HEK293 (cell line): Measurements from ENCODE around the gene BRIX1.

Source experiments
- KLF16 ChIP-seq: fragments of 450-650 bp; formaldehyde crosslinking; IDR thresholded peaks from 2 replicates; pipeline ENCODE4 v1.5.1; 2017; ENCODE audit warnings: missing biosample characterization, missing genetic modification characterization
- PATZ1 ChIP-seq: fragments of 450-650 bp; formaldehyde crosslinking; IDR thresholded peaks from 2 replicates; pipeline ENCODE4 v1.5.1; 2016; ENCODE audit warnings: missing biosample characterization, missing genetic modification characterization
- PRDM4 ChIP-seq: fragments of 450-650 bp; formaldehyde crosslinking; IDR thresholded peaks from 2 replicates; pipeline ENCODE4 v1.5.1; 2017; ENCODE audit warnings: missing biosample characterization, missing genetic modification characterization
- SP2 ChIP-seq: fragments of 450-650 bp; formaldehyde crosslinking; IDR thresholded peaks from 2 replicates; pipeline ENCODE4 v1.5.1; 2016; ENCODE audit warnings: missing biosample characterization, missing genetic modification characterization
- ZBTB1 ChIP-seq: fragments of 450-650 bp; formaldehyde crosslinking; IDR thresholded peaks from 2 replicates; pipeline ENCODE4 v1.5.1; 2016; ENCODE audit warnings: missing biosample characterization, missing genetic modification characterization
- ZBTB44 ChIP-seq: fragments of 450-650 bp; IDR thresholded peaks from 2 replicates; pipeline ENCODE4 v1.5.1; 2018; ENCODE audit warnings: missing biosample characterization, mild to moderate bottlenecking, missing genetic modification characterization
- ZBTB8A ChIP-seq: fragments of 450-650 bp; formaldehyde crosslinking; IDR thresholded peaks from 2 replicates; pipeline ENCODE4 v1.5.1; 2016; ENCODE audit warnings: missing biosample characterization, missing genetic modification characterization
- ZEB2 ChIP-seq: fragments of 450-650 bp; formaldehyde crosslinking; IDR thresholded peaks from 2 replicates; pipeline ENCODE4 v1.5.1; 2016; ENCODE audit warnings: missing biosample characterization, missing genetic modification characterization
- ZNF10 ChIP-seq: fragments of 450-650 bp; formaldehyde crosslinking; IDR thresholded peaks from 2 replicates; pipeline ENCODE4 v1.5.1; 2017; ENCODE audit warnings: missing biosample characterization, missing genetic modification characterization
- ZNF16 ChIP-seq: fragments of 450-650 bp; formaldehyde crosslinking; IDR thresholded peaks from 2 replicates; pipeline ENCODE4 v1.5.1; 2016; ENCODE audit warnings: low read depth, missing biosample characterization, missing genetic modification characterization
- ZNF19 ChIP-seq: fragments of 450-650 bp; formaldehyde crosslinking; IDR thresholded peaks from 2 replicates; pipeline ENCODE4; 2016; ENCODE audit warnings: missing biosample characterization, missing genetic modification characterization, low read depth
- ZNF350 ChIP-seq: fragments of 450-650 bp; formaldehyde crosslinking; IDR thresholded peaks from 2 replicates; pipeline ENCODE4 v1.5.0; 2017; ENCODE audit warnings: missing biosample characterization, mild to moderate bottlenecking, missing genetic modification characterization
- ZNF391 ChIP-seq: fragments of 450-650 bp; formaldehyde crosslinking; IDR thresholded peaks from 2 replicates; pipeline ENCODE4 v1.5.1; 2016; ENCODE audit warnings: low read depth, missing biosample characterization, missing genetic modification characterization, borderline replicate concordance
- ZNF394 ChIP-seq: fragments of 450-650 bp; formaldehyde crosslinking; IDR thresholded peaks from 2 replicates; pipeline ENCODE4 v1.5.1; 2016; ENCODE audit warnings: missing biosample characterization, missing genetic modification characterization, mild to moderate bottlenecking, moderate library complexity, borderline replicate concordance
- ZNF423 ChIP-seq: fragments of 450-650 bp; formaldehyde crosslinking; IDR thresholded peaks from 2 replicates; pipeline ENCODE4 v1.5.1; 2016; ENCODE audit warnings: missing biosample characterization, missing genetic modification characterization
- ZNF560 ChIP-seq: fragments of 450-650 bp; formaldehyde crosslinking; IDR thresholded peaks from 2 replicates; pipeline ENCODE4 v1.5.1; 2017; ENCODE audit warnings: missing biosample characterization, missing genetic modification characterization, borderline replicate concordance
- ZNF561 ChIP-seq: fragments of 450-650 bp; IDR thresholded peaks from 2 replicates; pipeline ENCODE4 v1.5.1; 2018; ENCODE audit warnings: missing biosample characterization, missing genetic modification characterization, borderline replicate concordance
- ZNF600 ChIP-seq: fragments of 450-650 bp; formaldehyde crosslinking; IDR thresholded peaks from 2 replicates; pipeline ENCODE4 v1.5.1; 2016; ENCODE audit warnings: missing biosample characterization, missing genetic modification characterization
- ZNF624 ChIP-seq: fragments of 450-650 bp; formaldehyde crosslinking; IDR thresholded peaks from 2 replicates; pipeline ENCODE4 v1.5.1; 2017; ENCODE audit warnings: missing biosample characterization, missing genetic modification characterization
- ZNF629 ChIP-seq: fragments of 450-650 bp; formaldehyde crosslinking; IDR thresholded peaks from 2 replicates; pipeline ENCODE4 v1.5.1; 2017; ENCODE audit warnings: missing biosample characterization, missing genetic modification characterization
- ZNF658 ChIP-seq: fragments of 450-650 bp; formaldehyde crosslinking; IDR thresholded peaks from 2 replicates; pipeline ENCODE4; 2016; ENCODE audit warnings: missing biosample characterization, missing genetic modification characterization
- ZNF792 ChIP-seq: fragments of 450-650 bp; formaldehyde crosslinking; IDR thresholded peaks from 2 replicates; pipeline ENCODE4 v1.5.1; 2016; ENCODE audit warnings: missing biosample characterization, missing genetic modification characterization
- TF ChIP-seq, protein P1 (sequence below): fragments of 450-650 bp; formaldehyde crosslinking; IDR thresholded peaks from 2 replicates; pipeline ENCODE4 v1.5.1; 2016; ENCODE audit warnings: missing biosample characterization, missing genetic modification characterization
- TF ChIP-seq, protein P2 (sequence below): fragments of 450-650 bp; formaldehyde crosslinking; IDR thresholded peaks from 2 replicates; pipeline ENCODE4 v1.5.1; 2016; ENCODE audit warnings: missing biosample characterization, missing genetic modification characterization
- TF ChIP-seq, protein P3 (sequence below): fragments of 450-650 bp; IDR thresholded peaks from 2 replicates; pipeline ENCODE4 v1.5.1; 2018; ENCODE audit warnings: missing biosample characterization, missing genetic modification characterization

BRIX1 gene

GRCh38 chr5:34915139-34915855 is at the start of gene BRIX1, which contains the start of gene RAD1 (continued):
- peak; percentile 87 for TF ChIP-seq ZNF600 (tag by site-specific recombination)
- peak; percentile 77 for TF ChIP-seq ZNF629
- TF ChIP-seq, protein P1, sequence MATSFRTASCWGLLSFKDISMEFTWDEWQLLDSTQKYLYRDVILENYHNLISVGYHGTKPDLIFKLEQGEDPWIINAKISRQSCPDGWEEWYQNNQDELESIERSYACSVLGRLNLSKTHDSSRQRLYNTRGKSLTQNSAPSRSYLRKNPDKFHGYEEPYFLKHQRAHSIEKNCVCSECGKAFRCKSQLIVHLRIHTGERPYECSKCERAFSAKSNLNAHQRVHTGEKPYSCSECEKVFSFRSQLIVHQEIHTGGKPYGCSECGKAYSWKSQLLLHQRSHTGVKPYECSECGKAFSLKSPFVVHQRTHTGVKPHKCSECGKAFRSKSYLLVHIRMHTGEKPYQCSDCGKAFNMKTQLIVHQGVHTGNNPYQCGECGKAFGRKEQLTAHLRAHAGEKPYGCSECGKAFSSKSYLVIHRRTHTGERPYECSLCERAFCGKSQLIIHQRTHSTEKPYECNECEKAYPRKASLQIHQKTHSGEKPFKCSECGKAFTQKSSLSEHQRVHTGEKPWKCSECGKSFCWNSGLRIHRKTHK (tag by site-specific recombination) = no peak
- peak; percentile 58 for TF ChIP-seq ZNF10 (tag by site-specific recombination)
- no peak for TF ChIP-seq ZNF658 (tag by site-specific recombination)
- TF ChIP-seq ZBTB1 = no peak
- TF ChIP-seq PATZ1 (tag by site-specific recombination) = peak; percentile 72
- TF ChIP-seq ZNF391 (tag by site-specific recombination) = peak; percentile 40; the same call in 1 of the 2 replicates
- TF ChIP-seq ZNF19 (tag by site-specific recombination) = no peak
- peak; percentile 29; the same call in 1 of the 2 replicates for TF ChIP-seq ZBTB44 (tag by site-specific recombination)
- TF ChIP-seq ZNF394 (tag by site-specific recombination) = peak; percentile 73; the same call in 1 of the 2 replicates
- TF ChIP-seq, protein P2, sequence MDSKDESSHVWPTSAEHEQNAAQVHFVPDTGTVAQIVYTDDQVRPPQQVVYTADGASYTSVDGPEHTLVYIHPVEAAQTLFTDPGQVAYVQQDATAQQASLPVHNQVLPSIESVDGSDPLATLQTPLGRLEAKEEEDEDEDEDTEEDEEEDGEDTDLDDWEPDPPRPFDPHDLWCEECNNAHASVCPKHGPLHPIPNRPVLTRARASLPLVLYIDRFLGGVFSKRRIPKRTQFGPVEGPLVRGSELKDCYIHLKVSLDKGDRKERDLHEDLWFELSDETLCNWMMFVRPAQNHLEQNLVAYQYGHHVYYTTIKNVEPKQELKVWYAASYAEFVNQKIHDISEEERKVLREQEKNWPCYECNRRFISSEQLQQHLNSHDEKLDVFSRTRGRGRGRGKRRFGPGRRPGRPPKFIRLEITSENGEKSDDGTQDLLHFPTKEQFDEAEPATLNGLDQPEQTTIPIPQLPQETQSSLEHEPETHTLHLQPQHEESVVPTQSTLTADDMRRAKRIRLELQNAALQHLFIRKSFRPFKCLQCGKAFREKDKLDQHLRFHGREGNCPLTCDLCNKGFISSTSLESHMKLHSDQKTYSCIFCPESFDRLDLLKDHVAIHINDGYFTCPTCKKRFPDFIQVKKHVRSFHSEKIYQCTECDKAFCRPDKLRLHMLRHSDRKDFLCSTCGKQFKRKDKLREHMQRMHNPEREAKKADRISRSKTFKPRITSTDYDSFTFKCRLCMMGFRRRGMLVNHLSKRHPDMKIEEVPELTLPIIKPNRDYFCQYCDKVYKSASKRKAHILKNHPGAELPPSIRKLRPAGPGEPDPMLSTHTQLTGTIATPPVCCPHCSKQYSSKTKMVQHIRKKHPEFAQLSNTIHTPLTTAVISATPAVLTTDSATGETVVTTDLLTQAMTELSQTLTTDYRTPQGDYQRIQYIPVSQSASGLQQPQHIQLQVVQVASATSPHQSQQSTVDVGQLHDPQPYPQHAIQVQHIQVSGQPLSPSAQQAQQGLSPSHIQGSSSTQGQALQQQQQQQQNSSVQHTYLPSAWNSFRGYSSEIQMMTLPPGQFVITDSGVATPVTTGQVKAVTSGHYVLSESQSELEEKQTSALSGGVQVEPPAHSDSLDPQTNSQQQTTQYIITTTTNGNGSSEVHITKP = no peak; the same call in none of the 2 replicates
- no peak for TF ChIP-seq ZNF792 (tag by site-specific recombination)
- TF ChIP-seq PRDM4 (tag by site-specific recombination) = 0 out of 2 replicates have a peak, but pooled peaks have one; percentile 7
- TF ChIP-seq ZNF560 (tag by site-specific recombination) = no peak
- TF ChIP-seq, protein P3, sequence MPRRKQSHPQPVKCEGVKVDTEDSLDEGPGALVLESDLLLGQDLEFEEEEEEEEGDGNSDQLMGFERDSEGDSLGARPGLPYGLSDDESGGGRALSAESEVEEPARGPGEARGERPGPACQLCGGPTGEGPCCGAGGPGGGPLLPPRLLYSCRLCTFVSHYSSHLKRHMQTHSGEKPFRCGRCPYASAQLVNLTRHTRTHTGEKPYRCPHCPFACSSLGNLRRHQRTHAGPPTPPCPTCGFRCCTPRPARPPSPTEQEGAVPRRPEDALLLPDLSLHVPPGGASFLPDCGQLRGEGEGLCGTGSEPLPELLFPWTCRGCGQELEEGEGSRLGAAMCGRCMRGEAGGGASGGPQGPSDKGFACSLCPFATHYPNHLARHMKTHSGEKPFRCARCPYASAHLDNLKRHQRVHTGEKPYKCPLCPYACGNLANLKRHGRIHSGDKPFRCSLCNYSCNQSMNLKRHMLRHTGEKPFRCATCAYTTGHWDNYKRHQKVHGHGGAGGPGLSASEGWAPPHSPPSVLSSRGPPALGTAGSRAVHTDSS = no peak
- TF ChIP-seq ZNF423 (tag by site-specific recombination) = no peak
- no peak for TF ChIP-seq ZNF16 (tag by site-specific recombination)
- TF ChIP-seq ZEB2 (tag by site-specific recombination) = peak; percentile 93
- TF ChIP-seq ZBTB8A (tag by site-specific recombination) = peak; percentile 76
- TF ChIP-seq ZNF561 (tag by site-specific recombination) = peak; percentile 87
- no peak for TF ChIP-seq ZNF350 (tag by site-specific recombination)
- TF ChIP-seq KLF16 (tag by site-specific recombination) = peak; percentile 75
- TF ChIP-seq ZNF624 (tag by site-specific recombination) = no peak
- TF ChIP-seq SP2 (tag by site-specific recombination) = peak; percentile 96
